Sciatic nerve (tissue), 1 donor: ENCODE data around the gene PLD6. TPM values are rescaled to one million over a fixed set of nuclear protein-coding genes. Genes with fewer than 3 reads are reported as not detected.

ENCODE experiments used
- total RNA-seq: library from RNA; stranded (reverse); fragmentation: NEBNext Ultra II Directional; extraction: Animal tissue kit (Norgen Biotek cat#: 25700); gene quantifications from one replicate; pipeline ENCODE4 v1.2.1, GENCODE V29; 2021
- donor health status: DM: no; HTN: no; CAD: no.

PLD6 gene
- total RNA-seq, 1 donor from 2014 or later = 7.6 TPM

Other genes starting within 250 kb of the PLD6 start
- not detected for gene TNFRSF13B, start 234.2 kb downstream of the PLD6 start, total RNA-seq
- 500 TPM for gene MPRIP, start 163.9 kb downstream of the PLD6 start, total RNA-seq
- gene FLCN, start 30.8 kb upstream of the PLD6 start, total RNA-seq = 59.1 TPM
- 46.8 TPM for gene COPS3, start 74.9 kb upstream of the PLD6 start, total RNA-seq
- 3.9 TPM for gene NT5M, start 97.0 kb upstream of the PLD6 start, total RNA-seq